ENCODE data around the gene NANOG.

- TF ChIP-seq CTCF (IDR thresholded peaks at IDR 0.05; ENCODE audit: insufficient read depth, low read depth, low read length) (no peak), EZH2 (IDR thresholded peaks at IDR 0.05; ENCODE audit: insufficient read depth, low read length) (no peak)
Observed at GRCh38 chr12:7837366-7837765, 48.2 kb downstream of the NANOG start.

Measured in astrocyte (in vitro differentiated cells and primary cell).